NCI-H2107 treated with DMSO at 0.1 percent for 48 hours (cell line): ENCODE results near the gene ATP9B.
"Not testable (repeated sequence)": the region's sequence is repeated elsewhere in the genome, so short reads cannot be mapped to it uniquely, and the experiment has no call there.

Source experiments
- DNase-seq: peaks from one replicate; lab custom pipeline; 2025; ENCODE audit not compliant: unreplicated experiment; lab: John Stamatoyannopoulos, UW

Gene ATP9B

GRCh38 chr18:79275461-79275860 lies 206.3 kb downstream of the ATP9B start:
- no peak for DNase-seq

GRCh38 chr18:79275992-79276391 lies 206.8 kb downstream of the ATP9B start:
- no peak for DNase-seq

- DNase-seq, result no peak
These were observed 209.7 kb downstream of the ATP9B start for GRCh38 chr18:79278896-79279295.

GRCh38 chr18:79283131-79283810 lies 214.1 kb downstream of the ATP9B start:
- DNase-seq, result no peak

- DNase-seq, result no peak
These were observed 214.7 kb downstream of the ATP9B start for GRCh38 chr18:79283929-79284328.

GRCh38 chr18:79285191-79285590 lies 216.0 kb downstream of the ATP9B start:
- DNase-seq, result not testable (repeated sequence)

GRCh38 chr18:79290409-79290808 lies 221.2 kb downstream of the ATP9B start:
- DNase-seq, result not testable (repeated sequence)

- no peak for DNase-seq
These were observed 221.7 kb downstream of the ATP9B start for GRCh38 chr18:79290876-79291275.

- no peak for DNase-seq
These were observed 225.0 kb downstream of the ATP9B start for GRCh38 chr18:79294235-79294634.

GRCh38 chr18:79299272-79299671 lies 230.1 kb downstream of the ATP9B start:
- DNase-seq, result no peak

- no peak for DNase-seq
These were observed 230.5 kb downstream of the ATP9B start for GRCh38 chr18:79299711-79300110.

GRCh38 chr18:79300413-79300812 lies 231.2 kb downstream of the ATP9B start:
- no peak for DNase-seq

GRCh38 chr18:79302120-79302519 lies 232.9 kb downstream of the ATP9B start:
- DNase-seq, result no peak

GRCh38 chr18:79305911-79306310 lies 236.7 kb downstream of the ATP9B start:
- no peak for DNase-seq

- no peak for DNase-seq
These were observed 240.6 kb downstream of the ATP9B start for GRCh38 chr18:79309614-79310358.

GRCh38 chr18:79314838-79315388 lies 245.7 kb downstream of the ATP9B start:
- DNase-seq, result no peak

- peak; percentile 78 for DNase-seq
These were observed 246.4 kb downstream of the ATP9B start for GRCh38 chr18:79315596-79315995.

- DNase-seq, result no peak
These were observed 248.5 kb downstream of the ATP9B start for GRCh38 chr18:79317703-79318102.

- no peak for DNase-seq
These were observed 249.0 kb downstream of the ATP9B start for GRCh38 chr18:79318142-79318673.

GRCh38 chr18:79320216-79320850 lies 251.1 kb downstream of the ATP9B start:
- DNase-seq, result no peak

GRCh38 chr18:79321625-79322405 lies 252.6 kb downstream of the ATP9B start:
- no peak for DNase-seq
